ENCODE measurements around the gene ZNF234.

- TF ChIP-seq CTCF (IDR thresholded peaks at IDR 0.05) (no peak), POLR2A (IDR thresholded peaks at IDR 0.05) (no peak)
Observed at GRCh38 chr19:44163789-44164188, 22.4 kb downstream of the ZNF234 start.
